Measurements from ENCODE around the gene IGSF10. TPM values are rescaled to one million over a fixed set of nuclear protein-coding genes. Genes with fewer than 3 reads are reported as not detected.
"Not testable (repeated sequence)": the region's sequence is repeated elsewhere in the genome, so short reads cannot be mapped to it uniquely, and the experiment has no call there.

The IGSF10 gene
- 0.24 and 0.29 TPM in 2 replicates for total RNA-seq (2022)
- percentile 14 among the genes with signal in this experiment for Bru-seq, nascent RNA
- BruChase-seq, experiment 1, labeled RNA remaining after a 6-hour chase, result percentile 19 among the genes with signal in this experiment
- percentile 14 among the genes with signal in this experiment for BruChase-seq, experiment 2, labeled RNA remaining after a 2-hour chase
- long read RNA-seq, partial matches to known transcripts, result 0 of 9 reads
- long read RNA-seq, other reads (novel, unspliced or antisense), result 9 of 9 reads

GRCh38 chr3:151460774-151461450 lies at the start of gene IGSF10:
IGSF10 (minus strand) TSS chr3:151461061; CDS start chr3:151458709, 2,352 bp downstream.
- CTCF ChIA-PET, result interaction anchor here (0.6 to 0.9 kb wide), 2 partner anchors 376 to 384 kb away, joined by 4 to 7 read pairs; no protein-coding TSS in a partner anchor
- Mint-ChIP-seq H3K4me1 (ENCODE audit: low read depth, unreplicated experiment) (no peaks in the 10 kb centered on the region), H3K27me3 (ENCODE audit: unreplicated experiment) (no peaks in the 10 kb centered on the region), H3K36me3 (ENCODE audit: insufficient read depth, unreplicated experiment) (peaks cover 9% of the 10 kb centered on the region), H3K27ac (ENCODE audit: unreplicated experiment) (peak within 1 kb of the TSS; percentile 27), H3K9me3 (ENCODE audit: low read depth, unreplicated experiment) (no peaks in the 10 kb centered on the region), H3K4me3 (ENCODE audit: low read depth, unreplicated experiment) (peak within 1 kb of the TSS; percentile 81)
- intact Hi-C loops (cut with micrococcal nuclease; ENCODE audit: unreplicated experiment), result no loop called here
- no peak for TF ChIP-seq CTCF (IDR thresholded peaks at IDR 0.05; ENCODE audit: unreplicated experiment)
- no TSS peak for BruUV-seq (replicated peaks)
- DNase-seq, result peak; percentile 28

- H3K36me3 Mint-ChIP-seq (ENCODE audit: insufficient read depth, unreplicated experiment); H3K27me3 Mint-ChIP-seq (ENCODE audit: unreplicated experiment); H3K27ac Mint-ChIP-seq (ENCODE audit: unreplicated experiment); CTCF ChIA-PET; H3K4me3 Mint-ChIP-seq (ENCODE audit: low read depth, unreplicated experiment); H3K4me1 Mint-ChIP-seq (ENCODE audit: low read depth, unreplicated experiment); BruUV-seq (replicated peaks); intact Hi-C loops (cut with micrococcal nuclease; ENCODE audit: unreplicated experiment); DNase-seq: not testable (repeated sequence)
- H3K9me3 Mint-ChIP-seq (ENCODE audit: low read depth, unreplicated experiment), result peaks cover 12% of the 10 kb centered on the region
These were observed 48.7 kb upstream of the IGSF10 start for GRCh38 chr3:151509468-151510135.

- no peak for DNase-seq
- H3K27me3 Mint-ChIP-seq (ENCODE audit: unreplicated experiment), result no peaks in the 10 kb centered on the region
- CTCF ChIA-PET, result no interaction called here
- no peaks in the 10 kb centered on the region for H3K36me3 Mint-ChIP-seq (ENCODE audit: insufficient read depth, unreplicated experiment)
- intact Hi-C loops (cut with micrococcal nuclease; ENCODE audit: unreplicated experiment), result no loop called here
- H3K27ac Mint-ChIP-seq (ENCODE audit: unreplicated experiment), result no peak overlapping the region
- peaks cover 6% of the 10 kb centered on the region for H3K9me3 Mint-ChIP-seq (ENCODE audit: low read depth, unreplicated experiment)
- no peaks in the 10 kb centered on the region for H3K4me1 Mint-ChIP-seq (ENCODE audit: low read depth, unreplicated experiment)
- no peak for TF ChIP-seq CTCF (IDR thresholded peaks at IDR 0.05; ENCODE audit: unreplicated experiment)
- H3K4me3 Mint-ChIP-seq (ENCODE audit: low read depth, unreplicated experiment), result no peak overlapping the region
- BruUV-seq (replicated peaks), result no TSS peak
These were observed 43.7 kb upstream of the IGSF10 start for GRCh38 chr3:151504606-151505005.

GRCh38 chr3:151503074-151503473 lies 42.2 kb upstream of the IGSF10 start:
- Mint-ChIP-seq H3K27ac (ENCODE audit: unreplicated experiment) (no peak overlapping the region), H3K9me3 (ENCODE audit: low read depth, unreplicated experiment) (peaks cover 6% of the 10 kb centered on the region), H3K4me1 (ENCODE audit: low read depth, unreplicated experiment) (no peaks in the 10 kb centered on the region), H3K27me3 (ENCODE audit: unreplicated experiment) (no peaks in the 10 kb centered on the region), H3K36me3 (ENCODE audit: insufficient read depth, unreplicated experiment) (no peaks in the 10 kb centered on the region), H3K4me3 (ENCODE audit: low read depth, unreplicated experiment) (no peak overlapping the region)
- CTCF ChIA-PET, result no interaction called here
- intact Hi-C loops (cut with micrococcal nuclease; ENCODE audit: unreplicated experiment), result no loop called here
- no peak for TF ChIP-seq CTCF (IDR thresholded peaks at IDR 0.05; ENCODE audit: unreplicated experiment)
- no TSS peak for BruUV-seq (replicated peaks)
- no peak for DNase-seq

Data from Calu3 (cell line).